ENCODE results near the gene MOSPD3. TPM values are rescaled to one million over a fixed set of nuclear protein-coding genes. Genes with fewer than 3 reads are reported as not detected.

MOSPD3 gene
- total and polyA plus RNA-seq, 2 of the 8 experiments (the other 6 are each of a cell fraction or from before 2014, with no cell fraction given) = 20.7 to 21.4 TPM

GRCh38 chr7:100563100-100563564 is 49.2 kb upstream of the MOSPD3 start:
- Histone ChIP-seq H3K18ac (ENCODE audit: extremely low read depth, low read length) (no peak overlapping the region), H4K20me1 (replicated peaks in 1 of 2; ENCODE audit: control insufficient read depth in 1 of 2, insufficient read depth in 2 of 2, low read length in 2 of 2) (peaks cover 0 to 2% of the 10 kb centered on the region in 2 experiments), H3K56ac (replicated peaks; ENCODE audit: insufficient read length, low read depth, low read length) (no peak overlapping the region), H3K4me1 (replicated peaks in 1 of 4; ENCODE audit: control insufficient read depth in 3 of 4, insufficient read depth in 4 of 4, low read length in 3 of 4) (peaks cover 0 to 15% (median 8%) of the 10 kb centered on the region in 4 experiments; a peak in 5 of 7 replicates), H3K79me1 (ENCODE audit: low read depth, low read length) (no peaks in the 10 kb centered on the region), H3K4me3 (ENCODE audit: extremely low read depth in 1 of 4, insufficient read depth in 2 of 4, low read depth in 3 of 4, low read length in 4 of 4) (no peak overlapping the region), H2BK5ac (ENCODE audit: low read depth, low read length) (no peak overlapping the region), H2AK5ac (ENCODE audit: low read depth, low read length) (no peak overlapping the region), H3K4ac (replicated peaks; ENCODE audit: insufficient read length, low read depth, low read length) (no peak overlapping the region), H4K91ac (replicated peaks; ENCODE audit: insufficient read length, low read length) (no peak overlapping the region), H3K9ac (replicated peaks in 1 of 4; ENCODE audit: extremely low read depth in 1 of 4, low read depth in 3 of 4, low read length in 3 of 4) (no peak overlapping the region), H3K9me3 (ENCODE audit: insufficient read depth in 2 of 2, low read depth in 1 of 2, low read length in 1 of 2) (no peaks in the 10 kb centered on the region), H4K8ac (ENCODE audit: extremely low read depth, insufficient read depth, low read length) (no peak overlapping the region), H2BK15ac (ENCODE audit: low read length) (no peak overlapping the region), H4K5ac (ENCODE audit: insufficient read length, low read depth, low read length) (no peak overlapping the region), H3K27ac (ENCODE audit: low read depth, low read length) (no peak overlapping the region), H3K4me2 (ENCODE audit: insufficient read depth in 1 of 2, low read depth in 2 of 2, low read length in 2 of 2) (no peak overlapping the region), H3K79me2 (ENCODE audit: control insufficient read depth in 1 of 2, insufficient read depth in 2 of 2, low read length in 2 of 2) (no peaks in the 10 kb centered on the region), H3K27me3 (replicated peaks in 1 of 4; ENCODE audit: control insufficient read depth in 3 of 4, extremely low read depth in 1 of 4, insufficient read depth in 3 of 4, low read length in 3 of 4) (no peaks in the 10 kb centered on the region), H3K23me2 (ENCODE audit: low read depth, low read length) (no peaks in the 10 kb centered on the region), H2BK120ac (replicated peaks; ENCODE audit: low read depth, low read length) (no peak overlapping the region), H3K14ac (ENCODE audit: insufficient read length) (no peak overlapping the region), H2AFZ (ENCODE audit: low read length) (no peak overlapping the region), H2BK20ac (ENCODE audit: low read length) (no peak overlapping the region), H2BK12ac (ENCODE audit: low read depth, low read length) (no peak overlapping the region), H3K23ac (ENCODE audit: insufficient read length) (no peak overlapping the region), H3K36me3 (ENCODE audit: control insufficient read depth in 2 of 4, insufficient read depth in 4 of 4, low read length in 3 of 4) (no peaks in the 10 kb centered on the region)
- ChIA-PET POLR2A (ENCODE audit: partially characterized antibody) (interaction anchor here (0.6 to 2.6 kb wide), 9 partner anchors 8 to 114 kb away, joined by 3 to 11 read pairs (median 5); partner anchors contain the start of genes FBXO24 and MOSPD3), CTCF (ENCODE audit: partially characterized antibody) (interaction anchor here (0.5 to 12.7 kb wide), 34 partner anchors 8 to 191 kb away, joined by 3 to 341 read pairs (median 5); partner anchors contain the start of genes AGFG2, FBXO24, LRCH4 and MOSPD3)
- no peak for DNase-seq (ENCODE audit: low read depth in 1 of 2, low spot score in 2 of 2)
- WGBS, 2 experiments (ENCODE audit: extremely low coverage in 1 of 2, insufficient coverage in 1 of 2, insufficient read length in 1 of 2, insufficient replicate concordance in 2 of 2, low coverage in 1 of 2, low lambda C conversion rate in 2 of 2, missing lambda C conversion rate in 1 of 2) = 91% methylated on average over 8 of the region's 8 CpGs; no CpG with 5 or more reads in 1 of the 2 experiments
- TF ChIP-seq CREB1 (IDR thresholded peaks at IDR 0.05) = no peak
- TF ChIP-seq KDM1A (IDR thresholded peaks at IDR 0.05; ENCODE audit: borderline replicate concordance, low read length) = no peak
- no peak for TF ChIP-seq TAF7 (optimal IDR thresholded peaks at IDR 0.05; ENCODE audit: borderline replicate concordance, low read depth, low read length)
- TF ChIP-seq POLR2A (IDR thresholded peaks at IDR 0.05; ENCODE audit: control extremely low read depth in 1 of 2, low read depth in 2 of 2, low read length in 2 of 2) = no peak
- no peak for TF ChIP-seq CHD2 (IDR thresholded peaks at IDR 0.05; ENCODE audit: low read length)
- TF ChIP-seq TCF12 (IDR thresholded peaks at IDR 0.05; ENCODE audit: low read depth, low read length) = no peak
- no peak for TF ChIP-seq SIX5 (IDR thresholded peaks at IDR 0.05; ENCODE audit: low read depth, low read length)
- no peak for TF ChIP-seq SP1 (IDR thresholded peaks at IDR 0.05; ENCODE audit: low read depth, low read length)
- TF ChIP-seq ASH2L (IDR thresholded peaks at IDR 0.05; ENCODE audit: low read length) = no peak
- TF ChIP-seq NRF1 (IDR thresholded peaks at IDR 0.05; ENCODE audit: low read depth, low read length) = no peak
- no peak for TF ChIP-seq BCL11A (IDR thresholded peaks at IDR 0.05; ENCODE audit: low read depth in 2 of 2, low read length in 2 of 2)
- FAIRE-seq = no peak
